K562 (cell line): Measurements from ENCODE around the gene EFEMP2. TPM values are rescaled to one million over a fixed set of nuclear protein-coding genes. Genes with fewer than 3 reads are reported as not detected.
A peak's percentile ranks its signal among the peaks of the same experiment; 100 is the strongest.

Experiments
- ADNP ChIP-seq: fragments of 200-800 bp; sonication (Bioruptor generic); IDR thresholded peaks from 2 replicates; pipeline ENCODE4 v1.6.1; 2016; ENCODE audit warnings: missing genetic modification characterization, missing compliant biosample characterization
- AFF4 ChIP-seq: sonication (generic); formaldehyde crosslinking; IDR thresholded peaks from 2 replicates; pipeline ENCODE4 v1.8.0; 2023; ENCODE audit warnings: mild to moderate bottlenecking, missing genetic modification reagents
- CHD2 ChIP-seq: IDR thresholded peaks from 2 replicates; pipeline ENCODE4 v1.6.1; 2011; ENCODE audit warnings: low read depth, low read length
- ETS1 ChIP-seq: conservative IDR thresholded peaks from 2 replicates; pipeline ENCODE4 v1.6.1; 2011; ENCODE audit warnings: low read depth, mild to moderate bottlenecking, low read length; ENCODE audit not compliant: control insufficient read depth
- FOXP1 ChIP-seq: sonication (generic); formaldehyde crosslinking; IDR thresholded peaks from 2 replicates; pipeline ENCODE4 v1.8.0; 2022; ENCODE audit warnings: mild to moderate bottlenecking, missing genetic modification reagents
- HCFC1 ChIP-seq: IDR thresholded peaks from 2 replicates; pipeline ENCODE4 v1.6.1; 2012; ENCODE audit warnings: low read depth, low read length, improper control_type of control experiment
- ID3 ChIP-seq, 2 experiments: fragments of 250-450 bp in 1 of 2; fragments of 450-650 bp in 1 of 2; sonication (Bioruptor Pico) in 1 of 2; IDR thresholded peaks; 2 replicates each; pipeline versions ENCODE4 v1.6.1 to v1.8.0; 2016 to 2021; ENCODE audit warnings: mild to moderate bottlenecking in 2 of 2, moderate library complexity in 2 of 2, missing compliant biosample characterization in 1 of 2, missing genetic modification characterization in 1 of 2
- KDM1A ChIP-seq, 2 experiments: fragments of 450-650 bp; IDR thresholded peaks; 2 replicates each; pipeline ENCODE4 v1.6.1; 2016; ENCODE audit warnings: mild to moderate bottlenecking in 2 of 2
- NCOR1 ChIP-seq: fragments of 450-650 bp; IDR thresholded peaks from 2 replicates; pipeline ENCODE4 v1.6.1; 2016; ENCODE audit warnings: mild to moderate bottlenecking, moderate library complexity
- NONO ChIP-seq, 2 experiments: fragments of 200-400 bp in 1 of 2; fragments of 450-650 bp in 1 of 2; formaldehyde crosslinking in 1 of 2; IDR thresholded peaks; 2 replicates each; pipeline ENCODE4 v1.6.1; 2017; ENCODE audit warnings: low read depth in 2 of 2, mild to moderate bottlenecking in 2 of 2, moderate library complexity in 2 of 2, low read length in 1 of 2
- PREB ChIP-seq: sonication (generic); formaldehyde crosslinking; IDR thresholded peaks from 2 replicates; pipeline ENCODE4 v1.8.1; 2023; ENCODE audit warnings: mild to moderate bottlenecking, missing genetic modification reagents
- RBFOX2 ChIP-seq: fragments of 200-400 bp; formaldehyde crosslinking; IDR thresholded peaks from 2 replicates; pipeline ENCODE4 v1.6.1; 2017; ENCODE audit warnings: low read depth, mild to moderate bottlenecking, low read length, moderate library complexity
- SIN3B ChIP-seq: fragments of 450-650 bp; IDR thresholded peaks from 2 replicates; pipeline ENCODE4 v1.6.1; 2017; ENCODE audit warnings: low read depth, mild to moderate bottlenecking, moderate library complexity
- SMARCE1 ChIP-seq: fragments of 450-650 bp; IDR thresholded peaks from 2 replicates; pipeline ENCODE4 v1.7.1; 2016; ENCODE audit warnings: mild to moderate bottlenecking
- TBP ChIP-seq: optimal IDR thresholded peaks from 2 replicates; pipeline ENCODE3; 2011; ENCODE audit warnings: low read depth, low read length, improper control_type of control experiment
- TEAD1 ChIP-seq, 2 experiments: fragments of 450-650 bp in 1 of 2; sonication (generic) in 1 of 2; formaldehyde crosslinking; IDR thresholded peaks; 2 replicates each; pipeline versions ENCODE4 v1.4.0 to v1.8.0; 2020 to 2022; ENCODE audit warnings: mild to moderate bottlenecking in 2 of 2, missing genetic modification reagents in 1 of 2
- ZC3H4 ChIP-seq: sonication (generic); formaldehyde crosslinking; IDR thresholded peaks from 2 replicates; pipeline ENCODE4 v1.9.0; 2021; ENCODE audit warnings: missing genetic modification reagents, borderline replicate concordance
- ZKSCAN1 ChIP-seq: fragments of 150-350 bp; IDR thresholded peaks from 2 replicates; pipeline ENCODE4 v1.6.1; 2016; ENCODE audit warnings: low read depth, low read length
- ZNF146 ChIP-seq: IDR thresholded peaks from one replicate; pipeline ENCODE4 v1.6.1; 2018; ENCODE audit warnings: missing compliant biosample characterization; ENCODE audit not compliant: unreplicated experiment
- ZNF778 ChIP-seq: fragments of 450-650 bp; formaldehyde crosslinking; IDR thresholded peaks from 2 replicates; pipeline ENCODE4 v1.4.0; 2020; ENCODE audit warnings: mild to moderate bottlenecking, moderate library complexity
- polyA plus RNA-seq, 8 experiments: library from polyadenylated mRNA; depleted of rRNA in 4 of 8; stranded (reverse) in 5 of 8; unstranded in 3 of 8; fragments of >200 nt; fragmentation: Nextera tagmentation in 2 of 8; fragmentation: Illumina TruSeq in 1 of 8; extraction: Ambion mirVana in 2 of 8; extraction: Trizol in 1 of 8; gene quantifications; 2 replicates each; pipeline versions ENCODE4 v1.2.1 to v1.2.3, GENCODE V29; 2011 to 2014; ENCODE audit warnings: inconsistent platforms in 1 of 8, missing spikeins in 1 of 8
- total RNA-seq, 7 experiments: library from RNA; depleted of rRNA in 6 of 7; stranded (reverse); fragments of >200 nt in 6 of 7; fragmentation: Illumina TruSeq in 2 of 7; extraction: Trizol in 2 of 7; gene quantifications; 2 replicates each; pipeline versions ENCODE4 v1.2.1 to v1.2.3, GENCODE V29; 2011 to 2021; ENCODE audit warnings: low replicate concordance in 1 of 7

EFEMP2 gene
- total and polyA plus RNA-seq, 9 of the 15 experiments (the other 6 are each of a cell fraction or from before 2014, with no cell fraction given): 0.07 to 2.9 (median 0.69) TPM; not detected in 1

GRCh38 chr11:65918211-65919140, 45.9 kb upstream of the EFEMP2 start, which contains the start of gene C11orf68 (continued):
- TF ChIP-seq AFF4 (peak; percentile 47; the same call in 1 of the 2 replicates), ID3 (CRISPR knock-in tag; IDR thresholded peaks at IDR 0.05) (no peak), ID3 (tag; IDR thresholded peaks at IDR 0.05) (0 out of 2 replicates have a peak, but pooled peaks have one; percentile 40), ADNP (tag) (peak; percentile 71; the same call in 1 of the 2 replicates), ZC3H4 (CRISPR knock-in tag) (peak; percentile 61), NCOR1 (no peak), TBP (peak; percentile 59), RBFOX2 (peak; percentile 84), FOXP1 (CRISPR knock-in tag) (peak; percentile 10; the same call in 1 of the 2 replicates), NONO (IDR thresholded peaks at IDR 0.05; ENCODE audit: low read depth in 2 of 2, low read length in 1 of 2) (peak in 1 of 2 experiments; percentile 74; a peak in 2 of 4 replicates), ETS1 (peak; percentile 57), PREB (CRISPR knock-in tag) (no peak), CHD2 (no peak), SMARCE1 (0 out of 2 replicates have a peak, but pooled peaks have one; percentile 20), TEAD1 (CRISPR knock-in tag; IDR thresholded peaks at IDR 0.05) (peak in 1 of 2 experiments; percentile 8; a peak in 2 of 4 replicates), KDM1A (IDR thresholded peaks at IDR 0.05) (peak in 1 of 2 experiments; percentile 80; a peak in 2 of 4 replicates), SIN3B (peak; percentile 36; the same call in 1 of the 2 replicates), HCFC1 (peak; percentile 12), ZKSCAN1 (peak; percentile 89), ZNF146 (CRISPR knock-in tag) (peak; percentile 5), ZNF778 (CRISPR knock-in tag) (no peak)
